GM18505 (cell line): Measurements from ENCODE around the gene STARD4.

Experiments used
- ATAC-seq: cut with Tn5 transposase; IDR thresholded peaks from one replicate; pipeline ENCODE4 v1.9.1; 2021; ENCODE audit not compliant: unreplicated experiment
- POLR2A ChIP-seq: IDR thresholded peaks from 4 replicates; pipeline ENCODE4 v1.6.1; 2011; ENCODE audit warnings: borderline replicate concordance; ENCODE audit not compliant: insufficient read depth, insufficient read length; ENCODE audit errors: extremely low read depth

Gene STARD4

DNA sequence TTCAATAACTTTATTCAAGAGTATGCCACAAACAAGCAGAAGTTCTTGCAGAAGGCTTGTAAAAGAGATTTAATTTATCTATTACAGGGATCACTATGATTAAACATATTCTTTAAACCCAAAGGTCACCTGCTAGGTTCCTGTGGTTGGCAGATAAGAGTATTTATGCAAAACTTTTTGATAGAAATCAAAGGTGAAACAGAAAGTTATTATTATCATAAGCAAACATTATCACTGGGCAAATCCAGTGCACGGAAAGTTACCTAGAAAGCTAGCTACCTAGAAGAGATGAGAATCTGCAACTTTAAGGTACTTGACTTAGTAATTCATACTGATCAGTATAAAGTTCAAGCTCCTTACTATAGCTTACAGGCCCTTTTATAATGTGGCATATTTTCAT, 3.2 kb downstream of the STARD4 start:
- ATAC-seq, result no peak
- no peak for TF ChIP-seq POLR2A

DNA sequence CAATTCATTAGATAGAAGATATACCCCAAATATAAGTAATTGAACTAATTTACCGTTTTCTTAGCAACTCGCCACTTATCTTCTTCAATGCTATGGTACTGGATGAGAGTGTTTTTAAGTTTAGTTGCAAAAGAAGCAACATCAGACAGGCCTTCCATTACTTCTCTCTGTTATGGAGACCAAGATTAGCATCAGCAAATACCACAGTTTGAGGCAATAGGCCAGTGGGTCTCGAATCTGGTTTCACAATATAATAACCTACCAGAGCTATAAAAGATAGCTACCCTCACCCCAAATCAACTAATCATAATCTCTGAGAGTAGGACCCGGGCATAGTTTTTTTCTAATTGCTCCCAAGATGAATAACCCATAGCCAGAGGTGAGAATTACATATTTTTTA, 5.1 kb downstream of the STARD4 start:
- TF ChIP-seq POLR2A, result no peak
- no peak for ATAC-seq

GRCh38 chr5:111505096-111505495, 7.2 kb downstream of the STARD4 start:
- TF ChIP-seq POLR2A, result no peak
- ATAC-seq, result no peak

GRCh38 chr5:111502956-111503355, 9.4 kb downstream of the STARD4 start:
- ATAC-seq, result no peak
- no peak for TF ChIP-seq POLR2A

- no peak for ATAC-seq
- no peak for TF ChIP-seq POLR2A
Observed at GRCh38 chr5:111498346-111498745, 14.0 kb downstream of the STARD4 start.

- TF ChIP-seq POLR2A, result peak; percentile 28
- ATAC-seq, result no peak
Observed at GRCh38 chr5:111495159-111495558, 17.2 kb downstream of the STARD4 start.

- no peak for TF ChIP-seq POLR2A
Observed at GRCh38 chr5:111494355-111494999, 17.9 kb downstream of the STARD4 start.

GRCh38 chr5:111493031-111493430, 19.3 kb downstream of the STARD4 start:
- ATAC-seq, result no peak
- no peak for TF ChIP-seq POLR2A

More at GRCh38 chr5:111494355-111494999, 17.9 kb downstream of the STARD4 start:
- no peak for ATAC-seq

DNA sequence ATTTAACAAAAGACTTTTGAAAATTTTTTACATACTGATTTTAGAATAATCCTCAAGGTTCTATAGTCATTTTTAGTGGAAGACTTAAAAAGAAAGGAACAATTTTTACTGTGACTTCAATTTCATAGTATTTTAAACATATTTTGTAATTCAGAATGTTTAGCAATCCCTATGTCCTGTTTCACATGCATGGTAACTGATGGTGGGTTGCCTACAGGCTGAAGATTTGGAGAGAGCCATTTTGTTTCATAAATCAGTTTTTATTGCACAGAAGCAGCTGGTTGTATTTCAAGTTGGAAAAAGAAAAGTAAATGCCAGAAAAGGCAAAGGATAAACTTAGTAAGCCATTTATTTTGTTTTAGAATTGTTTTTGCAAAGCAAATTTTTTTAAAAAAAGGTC, 24.0 kb downstream of the STARD4 start:
- TF ChIP-seq POLR2A, result no peak
- ATAC-seq, result no peak

GRCh38 chr5:111486926-111487325, 25.4 kb downstream of the STARD4 start:
- no peak for TF ChIP-seq POLR2A
- ATAC-seq, result no peak

GRCh38 chr5:111486055-111486454, 26.3 kb downstream of the STARD4 start:
- TF ChIP-seq POLR2A, result no peak

GRCh38 chr5:111480346-111480745, 32.0 kb downstream of the STARD4 start:
- TF ChIP-seq POLR2A, result no peak

More at GRCh38 chr5:111486055-111486454, 26.3 kb downstream of the STARD4 start:
- ATAC-seq, result no peak

GRCh38 chr5:111478898-111479297, 33.4 kb downstream of the STARD4 start:
- TF ChIP-seq POLR2A, result no peak
- ATAC-seq, result no peak

More at GRCh38 chr5:111480346-111480745, 32.0 kb downstream of the STARD4 start:
- ATAC-seq, result no peak

DNA sequence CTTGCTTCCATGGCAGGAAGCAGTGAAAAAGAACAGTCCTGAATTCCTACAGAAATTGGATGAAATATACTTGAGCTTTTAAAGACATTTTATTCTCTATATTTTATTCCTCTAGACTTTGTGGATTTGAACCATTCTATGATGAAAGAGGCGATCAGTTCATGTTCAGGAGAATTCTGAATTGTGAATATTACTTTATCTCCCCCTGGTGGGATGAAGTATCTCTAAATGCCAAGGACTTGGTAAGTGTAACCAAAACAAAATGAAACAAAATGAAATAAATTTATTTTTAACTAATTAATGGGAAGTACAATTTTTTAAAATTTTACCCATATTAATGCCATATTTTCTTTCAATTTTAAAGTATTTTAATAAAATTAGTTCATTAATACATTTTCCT, 34.1 kb downstream of the STARD4 start:
- no peak for ATAC-seq
- no peak for TF ChIP-seq POLR2A

DNA sequence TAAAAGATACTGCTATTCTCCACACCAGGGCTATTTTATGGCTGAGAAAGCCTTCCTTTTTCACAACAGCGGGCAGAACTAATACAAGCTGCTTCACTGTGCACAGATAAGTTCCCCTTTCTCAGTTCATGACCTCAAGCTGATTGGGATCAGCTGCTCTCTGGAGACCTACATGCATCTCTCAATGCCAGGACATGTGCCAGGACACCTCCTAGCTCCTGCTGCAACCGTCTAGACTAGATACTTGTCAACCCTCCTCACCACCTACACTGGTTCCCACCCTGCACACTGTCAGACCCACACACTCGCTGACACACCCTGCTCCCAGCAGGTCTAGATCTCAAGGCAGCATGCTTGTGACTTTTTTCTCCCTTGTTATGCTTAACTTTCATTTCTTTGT, 39.8 kb downstream of the STARD4 start:
- ATAC-seq, result no peak
- TF ChIP-seq POLR2A, result no peak
